Ascending aorta (tissue), 2 donors: ENCODE measurements around the gene UNC5B. TPM values are rescaled to one million over a fixed set of nuclear protein-coding genes. Genes with fewer than 3 reads are reported as not detected.
A peak's percentile ranks its signal among the peaks of the same experiment; 100 is the strongest.

Experiments
- DNase-seq, 2 donors: peaks; one replicate each; pipeline ENCODE4 v3.0.0-alpha.2; 2019; ENCODE audit warnings: low spot score in 2 of 2
- H3K27ac ChIP-seq, 2 donors: fragments of 200-600 bp; sonication (generic); one replicate each; pipeline ENCODE4 v1.5.1; 2016 to 2017; ENCODE audit warnings: mild to moderate bottlenecking in 1 of 2
- H3K27me3 ChIP-seq: fragments of 200-600 bp; sonication (generic); one replicate; pipeline ENCODE4 v1.5.1; 2017
- H3K36me3 ChIP-seq, 2 donors: fragments of 200-600 bp; sonication (generic); one replicate each; pipeline ENCODE4 v1.5.1; 2016
- H3K4me1 ChIP-seq, 2 donors: fragments of 200-600 bp; sonication (generic); one replicate each; pipeline ENCODE4 v1.5.1; 2016 to 2017; ENCODE audit warnings: mild to moderate bottlenecking in 1 of 2
- H3K4me3 ChIP-seq, 2 donors: fragments of 200-600 bp; sonication (generic); one replicate each; pipeline ENCODE4 v1.5.1; 2016 to 2017; ENCODE audit warnings: mild to moderate bottlenecking in 1 of 2
- H3K9me3 ChIP-seq, 2 donors: fragments of 200-600 bp; sonication (generic); one replicate each; pipeline ENCODE4 v1.5.1; 2016
- CTCF ChIP-seq, 3 experiments: fragments of 200-600 bp in 2 of 3; fragments of 450-650 bp in 1 of 3; sonication (generic) in 2 of 3; IDR thresholded peaks; one replicate each; pipeline ENCODE4 v1.5.1; 2016 to 2019; ENCODE audit warnings: antibody characterized with exemption in 3 of 3, mild to moderate bottlenecking in 1 of 3, moderate library complexity in 1 of 3
- intact Hi-C: fragments of 100-400 bp; cut with DNase I; formaldehyde crosslinking; loops from one replicate; pipeline ENCODE4 v1.15.1; 2023
- total RNA-seq: library from RNA; depleted of rRNA; stranded (reverse); fragments of >200 nt; gene quantifications from one replicate; pipeline ENCODE4 v1.1.0, GENCODE V29; 2016

UNC5B gene
- total RNA-seq, 1 donor from 2014 or later: 42.4 TPM

- no peaks in the 10 kb centered on the region for H3K27me3 ChIP-seq
- H3K36me3 ChIP-seq: no peaks in the 10 kb centered on the region
- H3K27ac ChIP-seq: no peak overlapping the region
- no peak for DNase-seq
- H3K4me1 ChIP-seq: peaks cover 14 to 36% of the 10 kb centered on the region in 2 donors
- intact Hi-C loops: no loop called here
- H3K4me3 ChIP-seq: no peak overlapping the region
- TF ChIP-seq CTCF (IDR thresholded peaks at IDR 0.05): no peak
- H3K9me3 ChIP-seq: no peaks in the 10 kb centered on the region
Observed at GRCh38 chr10:71239946-71240795, 27.8 kb downstream of the UNC5B start.

GRCh38 chr10:71241114-71241829 lies 28.9 kb downstream of the UNC5B start:
- no peak for DNase-seq
- Histone ChIP-seq H3K4me3 (no peak overlapping the region), H3K27ac (peak overlapping the region; percentile 0 to 24), H3K36me3 (no peaks in the 10 kb centered on the region), H3K27me3 (no peaks in the 10 kb centered on the region), H3K4me1 (peaks cover 12 to 29% of the 10 kb centered on the region in 2 donors), H3K9me3 (no peaks in the 10 kb centered on the region)
- TF ChIP-seq CTCF (IDR thresholded peaks at IDR 0.05): no peak
- intact Hi-C loops: no loop called here

- H3K27ac ChIP-seq: peak overlapping the region; percentile 0 to 24
- peaks cover 12 to 27% of the 10 kb centered on the region in 2 donors for H3K4me1 ChIP-seq
- H3K9me3 ChIP-seq: no peaks in the 10 kb centered on the region
- intact Hi-C loops: loop anchor here (2.0 kb wide), 1 partner anchor 25 kb away; no protein-coding TSS in a partner anchor
- H3K27me3 ChIP-seq: no peaks in the 10 kb centered on the region
- no peaks in the 10 kb centered on the region for H3K36me3 ChIP-seq
- no peak for DNase-seq
- no peak overlapping the region for H3K4me3 ChIP-seq
- no peak for TF ChIP-seq CTCF (IDR thresholded peaks at IDR 0.05)
Observed at GRCh38 chr10:71241830-71242621, 29.7 kb downstream of the UNC5B start.

- intact Hi-C loops: loop anchor here (2.0 kb wide), 1 partner anchor 26 kb away; no protein-coding TSS in a partner anchor
- no peak for DNase-seq
- peak overlapping the region; percentile 0 to 24 for H3K27ac ChIP-seq
- no peaks in the 10 kb centered on the region for H3K27me3 ChIP-seq
- no peak overlapping the region for H3K4me3 ChIP-seq
- H3K4me1 ChIP-seq: peaks cover 12 to 27% of the 10 kb centered on the region in 2 donors
- H3K36me3 ChIP-seq: no peaks in the 10 kb centered on the region
- no peaks in the 10 kb centered on the region for H3K9me3 ChIP-seq
- TF ChIP-seq CTCF (IDR thresholded peaks at IDR 0.05): no peak
Observed at GRCh38 chr10:71242622-71243009, 30.2 kb downstream of the UNC5B start.

- intact Hi-C loops: loop anchor here (2.0 kb wide), 1 partner anchor 27 kb away; no protein-coding TSS in a partner anchor
- no peaks in the 10 kb centered on the region for H3K9me3 ChIP-seq
- H3K36me3 ChIP-seq: no peaks in the 10 kb centered on the region
Observed at GRCh38 chr10:71243756-71244395, 31.5 kb downstream of the UNC5B start.

More at GRCh38 chr10:71243756-71244395, 31.5 kb downstream of the UNC5B start:
- H3K4me1 ChIP-seq: peaks cover 12 to 27% of the 10 kb centered on the region in 2 donors
- peak overlapping the region; percentile 20 to 36 for H3K27ac ChIP-seq
- no peaks in the 10 kb centered on the region for H3K27me3 ChIP-seq
- TF ChIP-seq CTCF (IDR thresholded peaks at IDR 0.05): no peak
- H3K4me3 ChIP-seq: peak overlapping the region in 1 of 2 donors; percentile 56
- DNase-seq: no peak
